CD14-positive monocyte (primary cell): ENCODE data around the gene SH3GLB2. TPM values are rescaled to one million over a fixed set of nuclear protein-coding genes. Genes with fewer than 3 reads are reported as not detected.

Experiments
- DNase-seq, 3 donors: peaks; one replicate each; pipeline ENCODE4 v3.0.0-alpha.2; 2011 to 2022
- H2AFZ ChIP-seq: 2 replicates; pipeline ENCODE4 v1.6.0; 2012; ENCODE audit warnings: mild to moderate bottlenecking, low read depth, low read length, inconsistent platforms; ENCODE audit not compliant: insufficient read depth, poor library complexity, severe bottlenecking
- H3K27ac ChIP-seq, 2 donors: 1 replicate in 1 of 2; 2 replicates in 1 of 2; pipeline ENCODE4 v1.5.1; 2012 to 2013; ENCODE audit warnings: low read length in 2 of 2, control low read depth in 1 of 2, inconsistent platforms in 1 of 2, low read depth in 1 of 2, mild to moderate bottlenecking in 1 of 2
- H3K27me3 ChIP-seq, 2 donors: one replicate each; pipeline versions ENCODE4 v1.6.0 to v1.6.1; 2011 to 2013; ENCODE audit warnings: low read length in 2 of 2; ENCODE audit not compliant: control insufficient read depth in 2 of 2, insufficient read depth in 2 of 2
- H3K36me3 ChIP-seq, 2 donors: replicated peaks in 1 of 2; 1 replicate in 1 of 2; 2 replicates in 1 of 2; pipeline versions ENCODE4 v1.5.1 to v1.6.1; 2012 to 2013; ENCODE audit warnings: low read length in 2 of 2, control low read depth in 1 of 2, inconsistent platforms in 1 of 2, mild to moderate bottlenecking in 1 of 2; ENCODE audit not compliant: insufficient read depth in 2 of 2, control insufficient read depth in 1 of 2
- H3K4me1 ChIP-seq, 2 donors: 1 replicate in 1 of 2; 2 replicates in 1 of 2; pipeline versions ENCODE4 v1.5.1 to v1.6.1; 2012 to 2013; ENCODE audit warnings: low read length in 2 of 2, control low read depth in 1 of 2, inconsistent platforms in 1 of 2, mild to moderate bottlenecking in 1 of 2, moderate library complexity in 1 of 2; ENCODE audit not compliant: insufficient read depth in 2 of 2, control insufficient read depth in 1 of 2
- H3K4me2 ChIP-seq: replicated peaks from 2 replicates; pipeline ENCODE3; 2012; ENCODE audit warnings: low read length, moderate library complexity, mild to moderate bottlenecking; ENCODE audit not compliant: poor library complexity, severe bottlenecking; ENCODE audit errors: extremely low read depth
- H3K4me3 ChIP-seq, 3 experiments: fragments of 200-600 bp in 1 of 3; sonication (generic) in 1 of 3; replicated peaks in 1 of 3; 1 replicate in 2 of 3; 2 replicates in 1 of 3; pipeline ENCODE4 v1.5.1; 2011 to 2013; ENCODE audit warnings: low read length in 3 of 3, mild to moderate bottlenecking in 3 of 3, control low read depth in 2 of 3, low read depth in 2 of 3, inconsistent platforms in 1 of 3, moderate library complexity in 1 of 3
- H3K79me2 ChIP-seq: 2 replicates; pipeline ENCODE4 v1.6.0; 2012; ENCODE audit warnings: mild to moderate bottlenecking, control low read depth, inconsistent platforms, low read length, moderate library complexity; ENCODE audit not compliant: insufficient read depth
- H3K9ac ChIP-seq: 2 replicates; pipeline ENCODE4 v1.6.0; 2017; ENCODE audit warnings: low read length, mild to moderate bottlenecking; ENCODE audit not compliant: insufficient read depth, poor library complexity, severe bottlenecking
- H3K9me3 ChIP-seq, 2 donors: replicated peaks in 1 of 2; 1 replicate in 1 of 2; 2 replicates in 1 of 2; pipeline versions ENCODE4 v1.5.1 to v1.6.1; 2012 to 2013; ENCODE audit warnings: low read length in 2 of 2, control low read depth in 1 of 2; ENCODE audit not compliant: control insufficient read depth in 1 of 2, insufficient read depth in 1 of 2
- H4K20me1 ChIP-seq: 2 replicates; pipeline ENCODE4 v1.6.0; 2012; ENCODE audit warnings: mild to moderate bottlenecking, low read length, control low read depth, moderate library complexity; ENCODE audit not compliant: insufficient read depth
- H3K27ac Mint-ChIP-seq, 7 donors: one replicate each; pipeline ENCODE4 v1.8.0; 2020; ENCODE audit warnings: mild to moderate bottlenecking in 7 of 7, mixed read lengths in 7 of 7, moderate library complexity in 6 of 7, inconsistent platforms in 2 of 7
- H3K27me3 Mint-ChIP-seq, 3 donors: one replicate each; pipeline ENCODE4 v1.8.0; 2021 to 2022; ENCODE audit warnings: low read depth in 3 of 3, mild to moderate bottlenecking in 3 of 3, mixed read lengths in 3 of 3, moderate library complexity in 3 of 3, inconsistent platforms in 1 of 3
- H3K36me3 Mint-ChIP-seq, 2 donors: one replicate each; pipeline ENCODE4 v1.8.0; 2020; ENCODE audit warnings: mixed read lengths in 2 of 2, inconsistent platforms in 1 of 2, mild to moderate bottlenecking in 1 of 2
- H3K4me1 Mint-ChIP-seq: one replicate; pipeline ENCODE4 v1.8.0; 2020; ENCODE audit warnings: mild to moderate bottlenecking, mixed read lengths
- H3K4me3 Mint-ChIP-seq, 2 donors: one replicate each; pipeline ENCODE4 v1.8.0; 2020; ENCODE audit warnings: mild to moderate bottlenecking in 2 of 2, mixed read lengths in 2 of 2, moderate library complexity in 1 of 2
- H3K9me3 Mint-ChIP-seq, 7 donors: one replicate each; pipeline ENCODE4 v1.8.0; 2020 to 2022; ENCODE audit warnings: mixed read lengths in 7 of 7, mild to moderate bottlenecking in 6 of 7, moderate library complexity in 6 of 7, inconsistent platforms in 2 of 7
- WGBS: methylation state at CpG from one replicate; pipeline ENCODE4 v1.1.5; 2013; ENCODE audit warnings: missing lambda C conversion rate; ENCODE audit not compliant: insufficient coverage; 5-methylcytosine and 5-hydroxymethylcytosine counted together
- intact Hi-C, 2 donors: fragments of 100-400 bp; cut with micrococcal nuclease; formaldehyde crosslinking; loops; one replicate each; pipeline versions ENCODE4 v1.15.0 to v1.15.1; 2023
- polyA plus RNA-seq, 3 donors: library from polyadenylated mRNA; depleted of rRNA in 1 of 3; unstranded in 2 of 3; stranded (reverse) in 1 of 3; fragments of 300-500 nt in 2 of 3; fragments of >200 nt in 1 of 3; fragmentation: Illumina TruSeq in 2 of 3; gene quantifications; 1 replicate in 2 of 3; 2 replicates in 1 of 3; pipeline ENCODE4 v1.2.3, GENCODE V29; 2012 to 2021
- TF ChIP-seq, protein P1 (sequence below): fragments of 200-600 bp; IDR thresholded peaks from one replicate; pipeline ENCODE4 v1.8.0; 2022; ENCODE audit warnings: antibody characterized with exemption, mild to moderate bottlenecking

The SH3GLB2 gene
- polyA plus RNA-seq, 3 donors, result 8.0 to 77.0 (median 25.9) TPM

DNA sequence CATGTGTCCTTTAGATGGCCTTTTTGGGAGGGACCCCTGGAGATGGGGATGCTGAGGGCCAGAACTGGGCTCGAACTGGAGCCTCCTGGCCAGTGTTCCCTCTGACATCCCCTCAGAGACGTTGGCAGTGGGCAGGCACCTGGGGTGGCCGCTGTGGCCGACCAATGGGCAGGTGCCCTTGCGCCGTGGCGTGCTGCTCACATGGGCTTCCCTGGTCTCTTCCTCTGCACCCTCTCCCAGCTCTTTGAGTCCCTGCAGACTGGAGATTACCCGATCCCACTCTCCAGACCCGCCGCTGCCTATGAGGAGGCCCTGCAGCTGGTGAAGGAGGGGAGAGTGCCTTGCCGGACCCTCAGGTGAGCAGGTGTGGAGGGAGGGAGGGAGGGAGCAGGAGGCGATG, 32.9 kb upstream of the SH3GLB2 start:
- H3K4me1 Mint-ChIP-seq, result peaks cover 16% of the 10 kb centered on the region
- no peak overlapping the region for H3K27ac Mint-ChIP-seq
- no peak overlapping the region for H3K27ac ChIP-seq
- H2AFZ ChIP-seq, result no peak overlapping the region
- peaks cover 13 to 19% of the 10 kb centered on the region in 2 donors for H3K4me1 ChIP-seq
- H3K4me3 Mint-ChIP-seq, result no peak overlapping the region
- intact Hi-C loops, result no loop called here
- H3K4me3 ChIP-seq, result no peak overlapping the region
- no peaks in the 10 kb centered on the region for H3K79me2 ChIP-seq
- H3K9me3 ChIP-seq, result no peaks in the 10 kb centered on the region
- TF ChIP-seq, protein P1, sequence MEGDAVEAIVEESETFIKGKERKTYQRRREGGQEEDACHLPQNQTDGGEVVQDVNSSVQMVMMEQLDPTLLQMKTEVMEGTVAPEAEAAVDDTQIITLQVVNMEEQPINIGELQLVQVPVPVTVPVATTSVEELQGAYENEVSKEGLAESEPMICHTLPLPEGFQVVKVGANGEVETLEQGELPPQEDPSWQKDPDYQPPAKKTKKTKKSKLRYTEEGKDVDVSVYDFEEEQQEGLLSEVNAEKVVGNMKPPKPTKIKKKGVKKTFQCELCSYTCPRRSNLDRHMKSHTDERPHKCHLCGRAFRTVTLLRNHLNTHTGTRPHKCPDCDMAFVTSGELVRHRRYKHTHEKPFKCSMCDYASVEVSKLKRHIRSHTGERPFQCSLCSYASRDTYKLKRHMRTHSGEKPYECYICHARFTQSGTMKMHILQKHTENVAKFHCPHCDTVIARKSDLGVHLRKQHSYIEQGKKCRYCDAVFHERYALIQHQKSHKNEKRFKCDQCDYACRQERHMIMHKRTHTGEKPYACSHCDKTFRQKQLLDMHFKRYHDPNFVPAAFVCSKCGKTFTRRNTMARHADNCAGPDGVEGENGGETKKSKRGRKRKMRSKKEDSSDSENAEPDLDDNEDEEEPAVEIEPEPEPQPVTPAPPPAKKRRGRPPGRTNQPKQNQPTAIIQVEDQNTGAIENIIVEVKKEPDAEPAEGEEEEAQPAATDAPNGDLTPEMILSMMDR, result no peak
- no peak overlapping the region for H3K4me2 ChIP-seq
- no peak for DNase-seq
- H3K9me3 Mint-ChIP-seq, result peaks cover 0 to 1% (median 0%) of the 10 kb centered on the region in 7 donors
- H3K27me3 ChIP-seq, result no peaks in the 10 kb centered on the region
- peaks cover 61 to 79% of the 10 kb centered on the region in 2 donors for H3K36me3 ChIP-seq
- peaks cover 0 to 3% (median 0%) of the 10 kb centered on the region in 3 donors for H3K27me3 Mint-ChIP-seq
- 100% methylated on average over 6 of the region's 12 CpGs for WGBS
- no peak overlapping the region for H3K9ac ChIP-seq
- H3K36me3 Mint-ChIP-seq, result peaks cover 53 to 82% of the 10 kb centered on the region in 2 donors
- H4K20me1 ChIP-seq, result no peaks in the 10 kb centered on the region

DNA sequence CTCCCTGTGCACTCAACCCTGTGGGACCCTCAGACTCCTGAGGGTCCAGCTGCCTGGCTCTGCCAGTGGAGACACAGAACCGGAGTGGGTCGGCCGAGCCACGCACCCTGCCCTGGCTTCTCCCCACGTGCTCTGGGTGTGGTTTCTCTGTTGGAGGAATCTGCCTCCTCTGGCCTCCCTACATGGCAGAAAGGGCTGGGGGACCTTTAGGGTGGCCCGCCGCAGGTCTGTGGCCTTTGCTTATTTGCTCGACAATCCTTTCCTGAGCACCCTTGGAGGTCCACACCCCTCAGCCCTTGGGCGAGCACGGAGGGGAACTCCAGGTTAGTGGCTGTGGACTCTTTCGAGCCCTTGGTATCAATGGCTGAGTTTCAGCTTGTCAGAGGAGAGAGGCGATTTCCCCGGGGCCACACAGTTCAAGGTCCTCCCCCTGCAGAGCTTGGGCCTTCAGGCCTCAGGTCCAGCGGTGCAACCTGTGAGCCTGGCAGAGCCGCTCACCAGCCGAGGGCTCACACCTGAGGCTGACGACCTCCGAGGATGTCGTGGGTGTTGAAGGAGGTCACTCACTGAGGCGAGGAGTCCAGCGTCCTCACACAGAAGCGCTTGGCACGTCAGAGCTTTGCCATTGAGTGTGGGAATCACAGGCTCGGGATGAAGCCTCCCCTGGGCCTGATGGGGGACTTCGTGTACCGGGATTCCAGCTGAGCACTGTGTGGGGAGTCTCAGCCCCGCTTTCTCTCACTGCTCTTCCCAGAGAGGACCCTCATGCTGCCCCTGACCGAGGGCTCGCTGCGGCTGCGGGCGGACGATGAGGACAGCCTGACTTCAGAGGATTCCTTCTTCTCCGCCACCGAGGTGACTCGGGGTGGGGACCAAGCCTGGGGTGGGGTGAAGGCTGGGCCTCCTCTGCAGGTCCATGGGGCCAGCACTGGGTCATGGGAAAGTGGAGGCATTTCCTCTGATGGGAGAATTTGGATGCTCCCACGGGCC, 32.0 kb upstream of the SH3GLB2 start:
- peaks cover 13 to 19% of the 10 kb centered on the region in 2 donors for H3K4me1 ChIP-seq
- H3K79me2 ChIP-seq, result no peaks in the 10 kb centered on the region
- TF ChIP-seq, protein P1, result no peak
- no peak overlapping the region for H3K27ac ChIP-seq
- peak overlapping the region in 2 of 7 donors; percentile 20 to 50 for H3K27ac Mint-ChIP-seq
- intact Hi-C loops, result no loop called here
- no peaks in the 10 kb centered on the region for H3K9me3 ChIP-seq
- peaks cover 56 to 73% of the 10 kb centered on the region in 2 donors for H3K36me3 ChIP-seq
- WGBS, result over 99% methylated on average over 23 of the region's 37 CpGs
- H3K9ac ChIP-seq, result no peak overlapping the region
- DNase-seq, result no peak
- no peaks in the 10 kb centered on the region for H4K20me1 ChIP-seq
- no peaks in the 10 kb centered on the region for H3K27me3 ChIP-seq
- peaks cover 16% of the 10 kb centered on the region for H3K4me1 Mint-ChIP-seq
- H3K4me3 Mint-ChIP-seq, result no peak overlapping the region
- H3K9me3 Mint-ChIP-seq, result peaks cover 0 to 1% (median 0%) of the 10 kb centered on the region in 7 donors
- peaks cover 0 to 3% (median 0%) of the 10 kb centered on the region in 3 donors for H3K27me3 Mint-ChIP-seq
- peaks cover 48 to 81% of the 10 kb centered on the region in 2 donors for H3K36me3 Mint-ChIP-seq
- no peak overlapping the region for H3K4me2 ChIP-seq
- H3K4me3 ChIP-seq, result no peak overlapping the region
- H2AFZ ChIP-seq, result no peak overlapping the region
